ENCODE data around the gene PDE11A.

The PDE11A gene

DNA sequence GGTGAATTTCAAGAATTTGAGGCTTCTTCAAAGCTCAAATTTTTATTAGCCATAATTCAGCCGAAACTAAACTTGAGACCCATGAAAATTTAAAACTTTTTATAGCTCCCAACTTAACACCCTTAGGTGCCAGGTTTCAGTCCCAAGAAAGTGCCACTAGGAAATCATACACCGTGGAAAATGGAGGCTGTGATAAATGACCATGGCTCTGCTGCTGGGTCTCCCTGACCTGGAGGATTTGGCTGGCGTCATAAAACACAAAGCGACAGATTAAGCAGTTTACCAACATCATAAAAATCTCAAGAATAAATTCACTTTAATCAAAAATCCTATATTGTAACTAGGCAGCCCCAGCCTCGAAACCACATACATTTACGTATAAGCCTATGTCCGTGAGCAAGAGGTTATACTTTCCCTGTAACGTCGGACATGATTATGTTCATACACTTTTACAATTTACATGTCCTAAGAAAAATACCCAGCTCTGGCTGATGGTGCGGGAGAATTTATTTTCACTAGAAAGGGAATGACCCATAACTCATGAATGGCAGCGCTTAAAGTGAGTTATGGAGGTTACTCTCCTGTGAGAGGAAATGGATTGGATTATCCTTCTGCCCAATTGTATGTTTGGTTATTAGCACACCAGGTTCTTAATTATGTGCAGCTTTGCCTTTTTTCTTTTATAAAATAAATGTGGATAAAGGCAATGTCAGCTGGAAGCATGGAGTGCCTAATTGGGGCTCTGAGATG lies 350.6 kb downstream of the PDE11A start:
- no peak for ATAC-seq
- TF ChIP-seq, protein P1, sequence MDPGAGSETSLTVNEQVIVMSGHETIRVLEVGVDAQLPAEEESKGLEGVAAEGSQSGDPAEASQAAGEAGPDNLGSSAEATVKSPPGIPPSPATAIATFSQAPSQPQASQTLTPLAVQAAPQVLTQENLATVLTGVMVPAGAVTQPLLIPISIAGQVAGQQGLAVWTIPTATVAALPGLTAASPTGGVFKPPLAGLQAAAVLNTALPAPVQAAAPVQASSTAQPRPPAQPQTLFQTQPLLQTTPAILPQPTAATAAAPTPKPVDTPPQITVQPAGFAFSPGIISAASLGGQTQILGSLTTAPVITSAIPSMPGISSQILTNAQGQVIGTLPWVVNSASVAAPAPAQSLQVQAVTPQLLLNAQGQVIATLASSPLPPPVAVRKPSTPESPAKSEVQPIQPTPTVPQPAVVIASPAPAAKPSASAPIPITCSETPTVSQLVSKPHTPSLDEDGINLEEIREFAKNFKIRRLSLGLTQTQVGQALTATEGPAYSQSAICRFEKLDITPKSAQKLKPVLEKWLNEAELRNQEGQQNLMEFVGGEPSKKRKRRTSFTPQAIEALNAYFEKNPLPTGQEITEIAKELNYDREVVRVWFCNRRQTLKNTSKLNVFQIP (CRISPR knock-in tag; IDR thresholded peaks at IDR 0.05; ENCODE audit: borderline replicate concordance, low read depth): no peak
- no peak for TF ChIP-seq ZC3H10 (CRISPR knock-in tag; IDR thresholded peaks at IDR 0.05)
- TF ChIP-seq TCF4 (CRISPR knock-in tag; IDR thresholded peaks at IDR 0.05; ENCODE audit: borderline replicate concordance): no peak
- no peak for TF ChIP-seq ZFP3 (CRISPR knock-in tag; IDR thresholded peaks at IDR 0.05)
- TF ChIP-seq, protein P2, sequence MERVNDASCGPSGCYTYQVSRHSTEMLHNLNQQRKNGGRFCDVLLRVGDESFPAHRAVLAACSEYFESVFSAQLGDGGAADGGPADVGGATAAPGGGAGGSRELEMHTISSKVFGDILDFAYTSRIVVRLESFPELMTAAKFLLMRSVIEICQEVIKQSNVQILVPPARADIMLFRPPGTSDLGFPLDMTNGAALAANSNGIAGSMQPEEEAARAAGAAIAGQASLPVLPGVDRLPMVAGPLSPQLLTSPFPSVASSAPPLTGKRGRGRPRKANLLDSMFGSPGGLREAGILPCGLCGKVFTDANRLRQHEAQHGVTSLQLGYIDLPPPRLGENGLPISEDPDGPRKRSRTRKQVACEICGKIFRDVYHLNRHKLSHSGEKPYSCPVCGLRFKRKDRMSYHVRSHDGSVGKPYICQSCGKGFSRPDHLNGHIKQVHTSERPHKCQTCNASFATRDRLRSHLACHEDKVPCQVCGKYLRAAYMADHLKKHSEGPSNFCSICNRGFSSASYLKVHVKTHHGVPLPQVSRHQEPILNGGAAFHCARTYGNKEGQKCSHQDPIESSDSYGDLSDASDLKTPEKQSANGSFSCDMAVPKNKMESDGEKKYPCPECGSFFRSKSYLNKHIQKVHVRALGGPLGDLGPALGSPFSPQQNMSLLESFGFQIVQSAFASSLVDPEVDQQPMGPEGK (CRISPR knock-in tag; IDR thresholded peaks at IDR 0.05; ENCODE audit: borderline replicate concordance): no peak
- TF ChIP-seq BACH2 (CRISPR knock-in tag; IDR thresholded peaks at IDR 0.05; ENCODE audit: borderline replicate concordance): no peak
- TF ChIP-seq ZNF8 (CRISPR knock-in tag; IDR thresholded peaks at IDR 0.05): no peak
- TF ChIP-seq SNAI2 (CRISPR knock-in tag; IDR thresholded peaks at IDR 0.05): no peak
- no peak for TF ChIP-seq OSR1 (CRISPR knock-in tag; IDR thresholded peaks at IDR 0.05)

DNA sequence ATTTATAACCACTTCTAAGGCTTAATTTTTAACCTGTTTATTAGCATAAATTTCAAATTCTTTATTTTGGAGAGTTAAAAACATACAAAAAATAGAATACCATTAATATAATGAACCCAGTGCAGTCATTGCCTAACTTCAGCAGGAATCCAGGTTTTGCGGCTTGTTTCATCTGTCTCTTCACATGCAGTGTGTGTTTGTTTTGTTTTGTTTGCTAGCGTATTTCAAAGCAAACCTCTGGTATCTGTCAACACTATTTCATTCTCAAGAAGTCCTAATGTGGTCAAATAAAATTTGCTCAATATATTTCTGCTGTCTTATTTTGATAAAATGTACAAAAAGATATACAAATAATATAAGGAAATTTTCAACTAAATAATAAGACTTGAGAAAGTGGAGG lies 351.5 kb downstream of the PDE11A start:
- no peak for ATAC-seq
- TF ChIP-seq ARNTL (CRISPR knock-in tag; IDR thresholded peaks at IDR 0.05; ENCODE audit: borderline replicate concordance, low read depth) (no peak), ZFP30 (CRISPR knock-in tag; IDR thresholded peaks at IDR 0.05) (no peak), ZNF8 (CRISPR knock-in tag; IDR thresholded peaks at IDR 0.05) (no peak), ZFP3 (CRISPR knock-in tag; IDR thresholded peaks at IDR 0.05) (no peak), BACH2 (CRISPR knock-in tag; IDR thresholded peaks at IDR 0.05; ENCODE audit: borderline replicate concordance) (no peak), ZNF565 (CRISPR knock-in tag; conservative IDR thresholded peaks at IDR 0.05; ENCODE audit: low read depth) (no peak), ESRRG (CRISPR knock-in tag; IDR thresholded peaks at IDR 0.05) (no peak), PPARA (CRISPR knock-in tag; IDR thresholded peaks at IDR 0.05; ENCODE audit: borderline replicate concordance) (no peak), ZC3H10 (CRISPR knock-in tag; IDR thresholded peaks at IDR 0.05) (no peak), OSR1 (CRISPR knock-in tag; IDR thresholded peaks at IDR 0.05) (no peak), TCF4 (CRISPR knock-in tag; IDR thresholded peaks at IDR 0.05; ENCODE audit: borderline replicate concordance) (no peak), RARB (CRISPR knock-in tag; IDR thresholded peaks at IDR 0.05) (no peak), SNAI2 (CRISPR knock-in tag; IDR thresholded peaks at IDR 0.05) (no peak), ZNF70 (CRISPR knock-in tag; IDR thresholded peaks at IDR 0.05) (no peak)
- TF ChIP-seq, protein P1 (CRISPR knock-in tag; IDR thresholded peaks at IDR 0.05; ENCODE audit: borderline replicate concordance, low read depth): no peak
- TF ChIP-seq, protein P3, sequence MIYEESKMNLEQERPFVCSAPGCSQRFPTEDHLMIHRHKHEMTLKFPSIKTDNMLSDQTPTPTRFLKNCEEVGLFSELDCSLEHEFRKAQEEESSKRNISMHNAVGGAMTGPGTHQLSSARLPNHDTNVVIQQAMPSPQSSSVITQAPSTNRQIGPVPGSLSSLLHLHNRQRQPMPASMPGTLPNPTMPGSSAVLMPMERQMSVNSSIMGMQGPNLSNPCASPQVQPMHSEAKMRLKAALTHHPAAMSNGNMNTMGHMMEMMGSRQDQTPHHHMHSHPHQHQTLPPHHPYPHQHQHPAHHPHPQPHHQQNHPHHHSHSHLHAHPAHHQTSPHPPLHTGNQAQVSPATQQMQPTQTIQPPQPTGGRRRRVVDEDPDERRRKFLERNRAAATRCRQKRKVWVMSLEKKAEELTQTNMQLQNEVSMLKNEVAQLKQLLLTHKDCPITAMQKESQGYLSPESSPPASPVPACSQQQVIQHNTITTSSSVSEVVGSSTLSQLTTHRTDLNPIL (CRISPR knock-in tag; IDR thresholded peaks at IDR 0.05; ENCODE audit: low read depth): no peak
- TF ChIP-seq, protein P4, sequence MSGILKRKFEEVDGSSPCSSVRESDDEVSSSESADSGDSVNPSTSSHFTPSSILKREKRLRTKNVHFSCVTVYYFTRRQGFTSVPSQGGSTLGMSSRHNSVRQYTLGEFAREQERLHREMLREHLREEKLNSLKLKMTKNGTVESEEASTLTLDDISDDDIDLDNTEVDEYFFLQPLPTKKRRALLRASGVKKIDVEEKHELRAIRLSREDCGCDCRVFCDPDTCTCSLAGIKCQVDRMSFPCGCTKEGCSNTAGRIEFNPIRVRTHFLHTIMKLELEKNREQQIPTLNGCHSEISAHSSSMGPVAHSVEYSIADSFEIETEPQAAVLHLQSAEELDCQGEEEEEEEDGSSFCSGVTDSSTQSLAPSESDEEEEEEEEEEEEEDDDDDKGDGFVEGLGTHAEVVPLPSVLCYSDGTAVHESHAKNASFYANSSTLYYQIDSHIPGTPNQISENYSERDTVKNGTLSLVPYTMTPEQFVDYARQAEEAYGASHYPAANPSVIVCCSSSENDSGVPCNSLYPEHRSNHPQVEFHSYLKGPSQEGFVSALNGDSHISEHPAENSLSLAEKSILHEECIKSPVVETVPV (CRISPR knock-in tag; IDR thresholded peaks at IDR 0.05): no peak

DNA sequence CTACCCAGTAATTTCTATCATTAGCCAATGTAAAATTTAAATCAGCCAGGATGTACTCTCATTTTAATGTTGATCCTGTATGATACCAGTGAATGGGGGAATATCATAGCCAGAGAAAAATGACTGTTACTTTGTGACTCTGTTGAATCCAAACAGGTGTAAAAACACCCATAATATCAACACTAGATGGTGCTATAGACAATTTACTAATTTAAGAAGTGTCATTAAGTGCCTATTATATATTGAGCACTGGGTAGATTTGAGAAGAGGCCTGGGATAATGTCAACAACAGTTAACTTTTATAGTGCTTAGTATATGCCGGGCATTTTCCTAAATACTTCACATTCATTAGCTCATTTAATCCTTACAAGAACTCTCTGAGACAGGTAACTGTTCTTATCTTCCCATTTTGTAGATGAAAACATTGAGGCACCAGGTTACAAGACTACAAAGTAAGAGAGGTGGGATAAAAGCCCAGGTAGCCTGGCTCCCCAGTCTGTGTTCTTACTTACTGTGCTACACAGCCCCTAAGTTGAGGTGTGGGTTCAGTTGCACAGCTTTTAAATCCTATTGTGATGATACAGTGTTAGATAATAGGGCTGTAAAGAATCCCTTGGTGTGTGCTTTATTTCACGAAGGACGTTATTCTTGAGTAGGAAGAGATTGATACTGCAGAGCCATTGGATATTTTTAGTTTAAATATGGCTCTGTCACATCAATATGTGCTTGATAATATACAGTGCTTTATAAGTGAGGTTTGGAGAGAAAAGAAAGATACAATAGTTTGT lies 354.6 kb downstream of the PDE11A start:
- no peak for ATAC-seq
- TF ChIP-seq TOX (CRISPR knock-in tag; IDR thresholded peaks at IDR 0.05; ENCODE audit: borderline replicate concordance): no peak
- TF ChIP-seq, protein P4 (CRISPR knock-in tag; IDR thresholded peaks at IDR 0.05): no peak
- TF ChIP-seq PPARA (CRISPR knock-in tag; IDR thresholded peaks at IDR 0.05; ENCODE audit: borderline replicate concordance): no peak
- TF ChIP-seq, protein P5, sequence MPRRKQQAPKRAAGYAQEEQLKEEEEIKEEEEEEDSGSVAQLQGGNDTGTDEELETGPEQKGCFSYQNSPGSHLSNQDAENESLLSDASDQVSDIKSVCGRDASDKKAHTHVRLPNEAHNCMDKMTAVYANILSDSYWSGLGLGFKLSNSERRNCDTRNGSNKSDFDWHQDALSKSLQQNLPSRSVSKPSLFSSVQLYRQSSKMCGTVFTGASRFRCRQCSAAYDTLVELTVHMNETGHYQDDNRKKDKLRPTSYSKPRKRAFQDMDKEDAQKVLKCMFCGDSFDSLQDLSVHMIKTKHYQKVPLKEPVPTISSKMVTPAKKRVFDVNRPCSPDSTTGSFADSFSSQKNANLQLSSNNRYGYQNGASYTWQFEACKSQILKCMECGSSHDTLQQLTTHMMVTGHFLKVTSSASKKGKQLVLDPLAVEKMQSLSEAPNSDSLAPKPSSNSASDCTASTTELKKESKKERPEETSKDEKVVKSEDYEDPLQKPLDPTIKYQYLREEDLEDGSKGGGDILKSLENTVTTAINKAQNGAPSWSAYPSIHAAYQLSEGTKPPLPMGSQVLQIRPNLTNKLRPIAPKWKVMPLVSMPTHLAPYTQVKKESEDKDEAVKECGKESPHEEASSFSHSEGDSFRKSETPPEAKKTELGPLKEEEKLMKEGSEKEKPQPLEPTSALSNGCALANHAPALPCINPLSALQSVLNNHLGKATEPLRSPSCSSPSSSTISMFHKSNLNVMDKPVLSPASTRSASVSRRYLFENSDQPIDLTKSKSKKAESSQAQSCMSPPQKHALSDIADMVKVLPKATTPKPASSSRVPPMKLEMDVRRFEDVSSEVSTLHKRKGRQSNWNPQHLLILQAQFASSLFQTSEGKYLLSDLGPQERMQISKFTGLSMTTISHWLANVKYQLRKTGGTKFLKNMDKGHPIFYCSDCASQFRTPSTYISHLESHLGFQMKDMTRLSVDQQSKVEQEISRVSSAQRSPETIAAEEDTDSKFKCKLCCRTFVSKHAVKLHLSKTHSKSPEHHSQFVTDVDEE (CRISPR knock-in tag; IDR thresholded peaks at IDR 0.05): no peak
- no peak for TF ChIP-seq ZNF565 (CRISPR knock-in tag; conservative IDR thresholded peaks at IDR 0.05; ENCODE audit: low read depth)
- no peak for TF ChIP-seq ZFP30 (CRISPR knock-in tag; IDR thresholded peaks at IDR 0.05)
- TF ChIP-seq, protein P3 (CRISPR knock-in tag; IDR thresholded peaks at IDR 0.05; ENCODE audit: low read depth): no peak
- no peak for TF ChIP-seq ARNTL (CRISPR knock-in tag; IDR thresholded peaks at IDR 0.05; ENCODE audit: borderline replicate concordance, low read depth)
- TF ChIP-seq ZFP3 (CRISPR knock-in tag; IDR thresholded peaks at IDR 0.05): no peak
